ENCODE measurements around the gene HRH3.

Gene HRH3

DNA sequence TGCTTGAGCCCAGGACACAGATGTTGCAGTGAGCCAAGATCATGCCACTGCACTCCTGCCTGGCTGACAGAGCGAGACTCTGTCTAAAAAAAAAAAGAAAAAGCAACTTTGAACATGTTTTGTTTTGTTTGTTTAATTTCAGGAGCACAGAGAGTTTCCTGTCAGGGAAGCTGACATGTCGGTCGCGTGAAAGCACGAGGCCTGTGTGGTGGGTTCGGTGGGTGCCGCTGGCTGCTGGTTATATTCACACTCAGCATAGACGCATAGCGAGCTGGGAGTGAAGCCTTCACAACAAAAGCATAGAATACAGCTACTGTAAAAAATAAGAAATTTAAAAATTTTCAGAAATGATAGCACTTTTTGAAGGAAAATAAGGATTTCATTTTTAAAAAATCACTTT lies 22.8 kb downstream of the HRH3 start:
- DNase-seq (ENCODE audit: insufficient read length, low spot score) (no peak), FAIRE-seq (no peak)
- TF ChIP-seq POU2F2 (IDR thresholded peaks at IDR 0.05; ENCODE audit: low read depth, low read length) (no peak), SPI1 (IDR thresholded peaks at IDR 0.05; ENCODE audit: low read depth, low read length) (no peak), PAX5 (IDR thresholded peaks at IDR 0.05; ENCODE audit: insufficient read depth, low read length, severe bottlenecking) (no peak), POLR2AphosphoS5 (IDR thresholded peaks at IDR 0.05; ENCODE audit: low read depth, low read length) (no peak), TAF1 (IDR thresholded peaks at IDR 0.05; ENCODE audit: low read depth, low read length) (no peak), POLR2A (IDR thresholded peaks at IDR 0.05; ENCODE audit: low read depth, low read length) (no peak)

DNA sequence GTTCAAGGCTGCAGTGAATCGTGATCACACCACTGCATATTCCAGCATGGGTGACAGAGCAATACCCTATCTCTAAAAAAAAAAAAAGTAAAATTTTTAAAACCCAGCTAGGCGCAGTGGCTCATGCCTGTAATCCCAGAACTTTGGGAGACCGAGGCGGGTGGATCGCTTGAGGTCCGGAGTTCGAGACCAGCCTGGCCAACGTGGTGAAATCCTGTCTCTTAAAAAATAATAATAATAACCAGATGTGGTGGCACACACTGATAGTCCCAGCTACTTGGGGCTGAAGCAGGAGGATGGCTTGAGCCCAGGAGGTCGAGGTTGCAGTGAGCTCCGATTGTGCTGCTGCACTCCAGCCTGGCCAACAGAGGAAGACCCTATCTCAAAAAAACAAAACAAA lies 23.8 kb downstream of the HRH3 start:
- no peak for FAIRE-seq
- DNase-seq (ENCODE audit: insufficient read length, low spot score) = no peak
- TF ChIP-seq POLR2A (IDR thresholded peaks at IDR 0.05; ENCODE audit: low read depth, low read length) (no peak), POLR2AphosphoS5 (IDR thresholded peaks at IDR 0.05; ENCODE audit: low read depth, low read length) (no peak), TAF1 (IDR thresholded peaks at IDR 0.05; ENCODE audit: low read depth, low read length) (no peak), SPI1 (IDR thresholded peaks at IDR 0.05; ENCODE audit: low read depth, low read length) (no peak), POU2F2 (IDR thresholded peaks at IDR 0.05; ENCODE audit: low read depth, low read length) (no peak), PAX5 (IDR thresholded peaks at IDR 0.05; ENCODE audit: insufficient read depth, low read length, severe bottlenecking) (no peak)

DNA sequence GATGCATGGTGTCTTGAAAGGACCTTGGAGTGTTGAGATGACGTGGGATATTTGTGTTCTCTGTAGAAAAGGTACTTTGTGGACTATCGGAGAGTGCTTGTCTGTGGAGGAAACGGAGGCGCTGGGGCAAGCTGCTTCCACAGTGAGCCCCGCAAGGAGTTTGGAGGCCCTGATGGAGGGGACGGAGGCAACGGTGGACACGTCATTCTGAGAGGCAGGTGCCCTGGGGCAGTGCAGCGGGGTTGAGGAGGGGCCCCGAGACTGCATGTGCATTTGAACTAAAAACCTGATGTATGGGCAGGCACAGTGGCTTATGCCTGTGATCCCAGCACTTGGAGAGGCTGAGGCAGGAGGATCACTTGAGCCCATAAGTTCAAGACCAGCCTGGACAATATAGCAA lies 24.3 kb downstream of the HRH3 start:
- TF ChIP-seq SPI1 (IDR thresholded peaks at IDR 0.05; ENCODE audit: low read depth, low read length) = no peak
- no peak for TF ChIP-seq POU2F2 (IDR thresholded peaks at IDR 0.05; ENCODE audit: low read depth, low read length)
- no peak for TF ChIP-seq PAX5 (IDR thresholded peaks at IDR 0.05; ENCODE audit: insufficient read depth, low read length, severe bottlenecking)
- TF ChIP-seq TAF1 (IDR thresholded peaks at IDR 0.05; ENCODE audit: low read depth, low read length) = no peak
- TF ChIP-seq POLR2AphosphoS5 (IDR thresholded peaks at IDR 0.05; ENCODE audit: low read depth, low read length) = no peak
- no peak for TF ChIP-seq POLR2A (IDR thresholded peaks at IDR 0.05; ENCODE audit: low read depth, low read length)
- DNase-seq (ENCODE audit: insufficient read length, low spot score) = no peak
- no peak for FAIRE-seq

DNA sequence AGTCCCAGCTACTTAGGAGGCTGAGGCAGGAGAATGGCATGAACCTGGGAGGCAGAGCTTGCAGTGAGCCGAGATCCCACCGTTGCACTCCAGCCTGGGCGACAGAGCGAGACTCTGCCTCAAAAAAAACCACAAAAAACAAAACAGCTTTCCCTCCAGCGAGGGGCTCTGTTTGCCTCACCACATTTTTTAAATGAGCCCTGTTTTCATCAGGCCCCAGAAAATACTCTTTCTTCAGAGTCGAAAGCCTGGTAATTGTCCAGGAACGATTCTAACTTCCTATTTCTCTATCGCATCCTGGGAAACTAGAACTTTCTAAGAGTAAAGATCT lies 25.0 kb downstream of the HRH3 start:
- no peak for DNase-seq (ENCODE audit: insufficient read length, low spot score)
- TF ChIP-seq POLR2AphosphoS5 (IDR thresholded peaks at IDR 0.05; ENCODE audit: low read depth, low read length) = no peak
- no peak for TF ChIP-seq POLR2A (IDR thresholded peaks at IDR 0.05; ENCODE audit: low read depth, low read length)
- TF ChIP-seq TAF1 (IDR thresholded peaks at IDR 0.05; ENCODE audit: low read depth, low read length) = no peak
- no peak for TF ChIP-seq SPI1 (IDR thresholded peaks at IDR 0.05; ENCODE audit: low read depth, low read length)
- TF ChIP-seq POU2F2 (IDR thresholded peaks at IDR 0.05; ENCODE audit: low read depth, low read length) = no peak
- no peak for TF ChIP-seq PAX5 (IDR thresholded peaks at IDR 0.05; ENCODE audit: insufficient read depth, low read length, severe bottlenecking)
- FAIRE-seq = no peak

DNA sequence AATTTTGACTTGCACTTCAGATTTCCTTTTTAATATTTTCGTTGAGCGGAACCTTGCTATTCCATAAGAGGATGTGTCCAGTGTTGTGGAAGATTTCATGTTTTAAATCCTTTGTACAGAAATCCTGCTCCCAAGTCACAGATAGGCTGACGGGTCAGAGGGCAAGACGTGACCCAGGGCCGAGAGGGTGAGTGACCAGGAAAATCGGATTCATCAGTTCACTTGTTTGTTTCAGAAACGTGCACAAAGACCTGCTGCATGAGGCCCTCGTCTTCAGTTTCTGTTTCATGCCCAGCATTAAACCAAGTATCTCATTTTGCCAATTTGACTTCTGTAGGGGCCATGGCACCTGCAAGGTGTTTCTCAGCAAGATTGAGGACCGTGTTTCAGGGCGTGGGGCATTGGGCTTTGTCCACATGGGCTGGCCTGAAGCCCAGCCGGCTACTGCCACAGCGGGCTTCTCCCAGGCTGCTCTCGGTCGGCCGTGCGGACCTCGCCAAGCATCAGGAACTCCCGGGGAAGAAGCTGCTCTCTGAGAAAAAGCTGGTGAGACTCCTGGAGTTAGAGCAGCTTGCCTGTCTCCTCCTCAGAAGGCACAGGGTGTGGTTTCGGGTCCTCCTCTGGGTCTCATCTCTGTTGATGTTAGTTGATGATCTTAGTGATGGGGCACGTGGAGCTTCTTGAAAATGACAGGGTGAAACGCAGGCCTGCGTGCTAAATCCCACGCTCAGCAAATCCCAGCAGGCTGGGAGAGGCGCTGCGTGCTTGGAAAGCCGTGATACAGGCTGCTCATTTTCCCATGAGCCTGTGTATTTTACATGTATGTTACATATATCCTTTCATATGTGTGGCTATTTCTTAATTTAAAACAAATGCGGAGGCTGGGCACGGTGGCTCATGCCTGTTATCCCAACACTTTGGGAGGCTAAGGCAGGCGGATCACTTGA lies 26.7 kb downstream of the HRH3 start:
- no peak for TF ChIP-seq POU2F2 (IDR thresholded peaks at IDR 0.05; ENCODE audit: low read depth, low read length)
- TF ChIP-seq POLR2A (IDR thresholded peaks at IDR 0.05; ENCODE audit: low read depth, low read length) = no peak
- no peak for TF ChIP-seq POLR2AphosphoS5 (IDR thresholded peaks at IDR 0.05; ENCODE audit: low read depth, low read length)
- TF ChIP-seq TAF1 (IDR thresholded peaks at IDR 0.05; ENCODE audit: low read depth, low read length) = no peak
- TF ChIP-seq SPI1 (IDR thresholded peaks at IDR 0.05; ENCODE audit: low read depth, low read length) = no peak
- no peak for TF ChIP-seq PAX5 (IDR thresholded peaks at IDR 0.05; ENCODE audit: insufficient read depth, low read length, severe bottlenecking)
- no peak for DNase-seq (ENCODE audit: insufficient read length, low spot score)
- no peak for FAIRE-seq

DNA sequence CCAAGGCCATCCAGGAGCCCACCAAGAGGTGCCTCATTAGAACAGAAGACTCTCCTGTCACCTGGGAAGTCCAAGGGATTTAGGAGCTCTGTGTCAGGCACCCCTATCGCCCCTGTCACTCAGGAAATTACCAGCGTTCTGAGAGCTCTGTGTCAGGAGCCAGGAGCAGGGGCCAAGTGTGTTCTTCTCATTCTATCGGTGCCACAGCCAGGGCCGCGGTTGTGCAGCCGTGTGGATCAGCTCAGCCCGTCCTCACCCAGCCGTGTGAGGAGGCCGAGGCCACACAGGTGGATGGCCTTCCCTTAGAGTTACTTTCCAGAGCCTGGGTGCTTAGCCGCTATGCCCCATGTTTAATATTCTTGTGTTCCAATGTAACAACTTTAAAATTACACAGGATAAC lies 27.4 kb downstream of the HRH3 start:
- TF ChIP-seq POU2F2 (IDR thresholded peaks at IDR 0.05; ENCODE audit: low read depth, low read length) (no peak), POLR2AphosphoS5 (IDR thresholded peaks at IDR 0.05; ENCODE audit: low read depth, low read length) (no peak), SPI1 (IDR thresholded peaks at IDR 0.05; ENCODE audit: low read depth, low read length) (no peak), TAF1 (IDR thresholded peaks at IDR 0.05; ENCODE audit: low read depth, low read length) (no peak), PAX5 (IDR thresholded peaks at IDR 0.05; ENCODE audit: insufficient read depth, low read length, severe bottlenecking) (no peak), POLR2A (IDR thresholded peaks at IDR 0.05; ENCODE audit: low read depth, low read length) (no peak)
- no peak for FAIRE-seq
- no peak for DNase-seq (ENCODE audit: insufficient read length, low spot score)

DNA sequence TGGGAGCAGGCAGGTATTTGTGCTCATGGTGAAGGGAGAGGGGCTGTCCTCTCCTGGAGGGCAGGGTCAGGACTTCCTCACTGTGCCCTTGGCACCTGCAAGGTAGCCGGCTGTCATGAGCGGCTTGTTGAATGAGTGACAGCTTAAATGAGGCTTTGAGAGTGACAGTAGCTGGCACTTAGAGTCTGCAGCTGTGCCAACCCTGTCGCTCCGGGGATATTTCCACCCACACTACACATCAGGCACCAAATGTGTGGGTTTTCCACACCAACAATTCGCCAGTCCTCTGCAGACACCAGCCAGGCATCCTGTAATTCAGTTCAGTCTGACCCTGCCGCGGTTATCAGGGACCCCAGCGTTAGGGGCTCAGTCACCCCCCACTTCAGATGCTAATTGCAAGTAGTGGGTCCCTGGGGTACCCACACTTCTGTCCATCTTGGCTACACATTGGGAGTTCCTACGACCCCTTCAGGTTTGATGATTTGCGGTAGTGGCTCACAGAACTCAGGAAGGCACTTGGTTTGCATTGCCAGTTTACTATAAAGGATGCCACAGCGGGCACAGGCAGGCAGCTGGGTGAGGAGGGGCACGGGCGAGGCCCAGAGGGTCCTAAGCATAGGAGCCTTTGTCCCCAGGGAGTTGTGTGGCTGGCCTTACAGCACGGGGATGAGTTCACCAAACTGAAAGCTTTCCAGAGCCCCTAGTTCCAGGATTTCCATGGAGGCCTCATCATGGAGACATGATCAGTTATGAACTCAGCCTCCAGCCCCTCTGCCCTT lies 28.1 kb downstream of the HRH3 start:
- DNase-seq (ENCODE audit: insufficient read length, low spot score) = no peak
- TF ChIP-seq POLR2AphosphoS5 (IDR thresholded peaks at IDR 0.05; ENCODE audit: low read depth, low read length) = no peak
- no peak for TF ChIP-seq POLR2A (IDR thresholded peaks at IDR 0.05; ENCODE audit: low read depth, low read length)
- TF ChIP-seq POU2F2 (IDR thresholded peaks at IDR 0.05; ENCODE audit: low read depth, low read length) = no peak
- no peak for TF ChIP-seq SPI1 (IDR thresholded peaks at IDR 0.05; ENCODE audit: low read depth, low read length)
- no peak for TF ChIP-seq TAF1 (IDR thresholded peaks at IDR 0.05; ENCODE audit: low read depth, low read length)
- no peak for TF ChIP-seq PAX5 (IDR thresholded peaks at IDR 0.05; ENCODE audit: insufficient read depth, low read length, severe bottlenecking)
- no peak for FAIRE-seq

DNA sequence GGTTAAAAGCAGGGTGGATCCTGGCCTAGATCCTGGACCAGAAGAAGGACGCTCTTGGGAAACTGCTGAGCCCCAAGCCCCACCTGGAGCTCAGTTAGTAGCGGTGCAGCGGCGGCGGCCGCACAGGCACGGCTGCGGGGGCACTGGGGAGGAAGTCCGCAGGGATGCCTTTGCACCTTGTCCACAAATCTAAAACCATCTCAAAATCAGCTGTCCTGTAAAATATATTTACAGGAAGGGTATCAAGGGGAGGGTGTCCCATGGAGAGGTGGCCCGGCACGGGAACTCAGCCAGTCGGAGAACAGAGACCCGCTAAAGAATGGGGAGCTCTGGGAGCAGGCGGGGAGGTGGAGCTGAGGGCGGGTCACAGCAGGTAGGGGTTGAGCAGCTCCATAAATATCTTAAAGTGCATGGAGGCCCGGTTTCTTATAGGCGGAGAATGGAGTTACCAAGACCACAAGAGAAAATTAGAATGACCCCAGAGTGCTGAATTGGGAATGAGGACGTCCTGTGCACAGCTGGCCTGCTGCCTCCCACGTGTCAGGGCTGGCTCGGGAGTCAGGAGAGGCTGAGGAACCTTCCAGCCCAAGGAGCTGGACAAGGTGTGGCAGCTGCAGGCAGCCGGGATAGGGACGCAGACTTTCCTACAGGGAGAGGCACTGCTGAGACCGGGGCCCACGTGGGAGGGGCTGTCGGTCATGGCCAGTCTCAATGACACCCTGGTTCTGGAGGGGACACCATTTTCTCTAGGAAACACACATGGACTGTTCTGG lies 29.3 kb downstream of the HRH3 start:
- TF ChIP-seq PAX5 (IDR thresholded peaks at IDR 0.05; ENCODE audit: insufficient read depth, low read length, severe bottlenecking) = no peak
- TF ChIP-seq POU2F2 (IDR thresholded peaks at IDR 0.05; ENCODE audit: low read depth, low read length) = no peak
- no peak for TF ChIP-seq TAF1 (IDR thresholded peaks at IDR 0.05; ENCODE audit: low read depth, low read length)
- TF ChIP-seq SPI1 (IDR thresholded peaks at IDR 0.05; ENCODE audit: low read depth, low read length) = no peak
- TF ChIP-seq POLR2A (IDR thresholded peaks at IDR 0.05; ENCODE audit: low read depth, low read length) = no peak
- no peak for TF ChIP-seq POLR2AphosphoS5 (IDR thresholded peaks at IDR 0.05; ENCODE audit: low read depth, low read length)
- FAIRE-seq (no peak), DNase-seq (ENCODE audit: insufficient read length, low spot score) (no peak)

Data from GM12891 (cell line).